ENCODE data around the gene PLXDC2.

The PLXDC2 gene

DNA sequence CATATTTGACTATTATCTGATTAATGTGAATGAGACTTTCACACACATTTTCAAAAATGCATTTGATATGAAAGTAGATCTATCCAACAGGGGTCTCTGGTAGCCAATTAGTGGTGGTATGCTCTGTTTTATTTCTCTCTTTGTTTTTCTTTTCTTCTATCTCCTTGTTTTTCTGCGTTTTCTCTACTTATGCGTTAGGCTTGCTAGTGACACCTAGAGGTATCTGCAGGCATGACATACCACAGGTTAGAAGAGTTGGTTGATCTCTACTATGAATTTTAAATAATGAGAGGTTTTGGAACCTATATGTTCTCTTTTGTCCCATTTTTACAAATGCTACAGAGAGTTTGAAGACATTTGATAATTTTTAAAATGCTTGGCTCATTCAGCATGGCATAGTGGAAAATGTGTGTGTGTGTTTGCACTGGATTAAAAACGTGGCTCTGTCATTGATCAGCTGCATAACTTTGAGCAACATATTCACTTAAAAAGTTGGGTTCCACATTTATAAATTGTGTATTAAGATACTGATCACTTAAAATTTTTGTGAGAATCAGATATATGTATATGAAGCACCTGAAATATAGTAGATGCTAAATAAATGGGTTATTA, 28.1 kb upstream of the PLXDC2 start:
- DNase-seq (ENCODE audit: low spot score): no peak
- Histone ChIP-seq H3K4me1 (ENCODE audit: insufficient read depth, poor library complexity, severe bottlenecking) (peaks cover 6% of the 10 kb centered on the region), H3K4me3 (ENCODE audit: severe bottlenecking) (no peak overlapping the region), H3K9me3 (ENCODE audit: severe bottlenecking) (no peaks in the 10 kb centered on the region), H3K27ac (ENCODE audit: poor library complexity, severe bottlenecking) (no peak overlapping the region), H3K36me3 (ENCODE audit: low read depth) (no peaks in the 10 kb centered on the region), H3K27me3 (ENCODE audit: insufficient read depth, poor library complexity, severe bottlenecking) (no peaks in the 10 kb centered on the region)
- TF ChIP-seq, protein P1, sequence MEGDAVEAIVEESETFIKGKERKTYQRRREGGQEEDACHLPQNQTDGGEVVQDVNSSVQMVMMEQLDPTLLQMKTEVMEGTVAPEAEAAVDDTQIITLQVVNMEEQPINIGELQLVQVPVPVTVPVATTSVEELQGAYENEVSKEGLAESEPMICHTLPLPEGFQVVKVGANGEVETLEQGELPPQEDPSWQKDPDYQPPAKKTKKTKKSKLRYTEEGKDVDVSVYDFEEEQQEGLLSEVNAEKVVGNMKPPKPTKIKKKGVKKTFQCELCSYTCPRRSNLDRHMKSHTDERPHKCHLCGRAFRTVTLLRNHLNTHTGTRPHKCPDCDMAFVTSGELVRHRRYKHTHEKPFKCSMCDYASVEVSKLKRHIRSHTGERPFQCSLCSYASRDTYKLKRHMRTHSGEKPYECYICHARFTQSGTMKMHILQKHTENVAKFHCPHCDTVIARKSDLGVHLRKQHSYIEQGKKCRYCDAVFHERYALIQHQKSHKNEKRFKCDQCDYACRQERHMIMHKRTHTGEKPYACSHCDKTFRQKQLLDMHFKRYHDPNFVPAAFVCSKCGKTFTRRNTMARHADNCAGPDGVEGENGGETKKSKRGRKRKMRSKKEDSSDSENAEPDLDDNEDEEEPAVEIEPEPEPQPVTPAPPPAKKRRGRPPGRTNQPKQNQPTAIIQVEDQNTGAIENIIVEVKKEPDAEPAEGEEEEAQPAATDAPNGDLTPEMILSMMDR (IDR thresholded peaks at IDR 0.05; ENCODE audit: poor library complexity, severe bottlenecking): peak; percentile 92
- ATAC-seq (ENCODE audit: low read depth): no peak

DNA sequence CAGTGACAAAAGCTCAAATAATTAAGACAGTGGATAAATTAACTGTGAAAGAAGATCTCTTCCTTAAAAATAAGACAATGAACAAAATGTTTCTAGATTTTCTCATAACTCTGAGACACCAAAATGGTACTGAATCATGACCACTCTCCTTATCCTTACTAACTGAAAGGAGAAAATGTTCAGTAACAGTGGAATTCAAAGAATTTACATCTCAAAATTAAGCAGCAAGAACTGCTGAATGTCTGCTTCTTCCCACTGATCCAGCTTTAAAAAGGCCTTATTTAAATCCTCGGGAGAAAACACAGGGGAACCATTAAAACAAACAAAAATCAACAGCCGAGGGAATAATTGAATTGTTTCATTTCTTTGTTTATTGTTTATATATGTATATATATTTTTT, 27.3 kb upstream of the PLXDC2 start:
- H3K36me3 ChIP-seq (ENCODE audit: low read depth): no peaks in the 10 kb centered on the region
- H3K27ac ChIP-seq (ENCODE audit: poor library complexity, severe bottlenecking): no peak overlapping the region
- no peaks in the 10 kb centered on the region for H3K9me3 ChIP-seq (ENCODE audit: severe bottlenecking)
- H3K4me3 ChIP-seq (ENCODE audit: severe bottlenecking): no peak overlapping the region
- TF ChIP-seq, protein P1 (IDR thresholded peaks at IDR 0.05; ENCODE audit: poor library complexity, severe bottlenecking): no peak
- H3K4me1 ChIP-seq (ENCODE audit: insufficient read depth, poor library complexity, severe bottlenecking): peaks cover 6% of the 10 kb centered on the region
- no peak for ATAC-seq (ENCODE audit: low read depth)
- H3K27me3 ChIP-seq (ENCODE audit: insufficient read depth, poor library complexity, severe bottlenecking): no peaks in the 10 kb centered on the region
- DNase-seq (ENCODE audit: low spot score): no peak

DNA sequence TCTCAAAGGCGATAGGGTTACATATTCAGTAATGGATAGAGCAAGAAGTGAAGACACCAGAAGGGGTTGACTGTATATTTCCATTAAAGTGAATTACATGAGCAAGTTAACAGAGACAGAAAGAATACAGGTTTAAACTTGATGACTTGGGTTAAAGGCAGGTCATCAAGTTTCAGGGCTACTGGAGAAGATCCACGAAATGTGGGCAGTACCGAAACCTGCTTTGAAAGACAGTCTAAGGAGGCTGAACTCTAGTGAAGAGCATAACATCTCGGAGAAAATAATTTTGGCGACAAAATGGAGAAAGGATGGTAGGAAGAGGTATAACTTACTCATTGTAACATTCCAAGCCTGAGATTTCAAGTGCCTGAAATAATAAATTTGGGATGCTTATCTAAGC, 26.6 kb upstream of the PLXDC2 start:
- peaks cover 6% of the 10 kb centered on the region for H3K4me1 ChIP-seq (ENCODE audit: insufficient read depth, poor library complexity, severe bottlenecking)
- H3K4me3 ChIP-seq (ENCODE audit: severe bottlenecking): no peak overlapping the region
- TF ChIP-seq, protein P1 (IDR thresholded peaks at IDR 0.05; ENCODE audit: poor library complexity, severe bottlenecking): no peak
- H3K36me3 ChIP-seq (ENCODE audit: low read depth): no peaks in the 10 kb centered on the region
- ATAC-seq (ENCODE audit: low read depth) (no peak), DNase-seq (ENCODE audit: low spot score) (no peak)
- H3K27me3 ChIP-seq (ENCODE audit: insufficient read depth, poor library complexity, severe bottlenecking): no peaks in the 10 kb centered on the region
- no peaks in the 10 kb centered on the region for H3K9me3 ChIP-seq (ENCODE audit: severe bottlenecking)
- H3K27ac ChIP-seq (ENCODE audit: poor library complexity, severe bottlenecking): no peak overlapping the region

DNA sequence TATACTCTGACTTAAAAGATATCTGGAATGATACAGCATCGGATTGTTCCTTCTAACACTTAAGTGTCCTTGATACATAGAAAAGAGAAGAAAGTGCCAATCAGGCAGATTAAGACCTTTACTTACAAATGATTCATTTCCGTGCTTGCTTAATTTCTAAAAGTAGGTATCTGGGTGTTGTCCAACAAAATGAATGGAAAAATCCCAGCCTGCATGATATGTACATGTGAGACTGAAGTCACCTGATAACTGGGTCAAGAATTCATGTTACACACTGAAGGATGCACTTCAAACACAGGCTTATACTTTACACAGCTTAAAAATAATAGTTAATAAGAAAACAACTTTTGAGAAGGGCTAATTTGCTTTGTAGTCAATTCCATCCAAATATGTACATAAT, 25.2 kb upstream of the PLXDC2 start:
- ATAC-seq (ENCODE audit: low read depth): peak; percentile 23; the same call in 2 of the 3 replicates
- peaks cover 6% of the 10 kb centered on the region for H3K4me1 ChIP-seq (ENCODE audit: insufficient read depth, poor library complexity, severe bottlenecking)
- no peaks in the 10 kb centered on the region for H3K27me3 ChIP-seq (ENCODE audit: insufficient read depth, poor library complexity, severe bottlenecking)
- no peak overlapping the region for H3K4me3 ChIP-seq (ENCODE audit: severe bottlenecking)
- DNase-seq (ENCODE audit: low spot score): no peak
- no peaks in the 10 kb centered on the region for H3K9me3 ChIP-seq (ENCODE audit: severe bottlenecking)
- no peak overlapping the region for H3K27ac ChIP-seq (ENCODE audit: poor library complexity, severe bottlenecking)
- no peaks in the 10 kb centered on the region for H3K36me3 ChIP-seq (ENCODE audit: low read depth)
- TF ChIP-seq, protein P1 (IDR thresholded peaks at IDR 0.05; ENCODE audit: poor library complexity, severe bottlenecking): no peak

DNA sequence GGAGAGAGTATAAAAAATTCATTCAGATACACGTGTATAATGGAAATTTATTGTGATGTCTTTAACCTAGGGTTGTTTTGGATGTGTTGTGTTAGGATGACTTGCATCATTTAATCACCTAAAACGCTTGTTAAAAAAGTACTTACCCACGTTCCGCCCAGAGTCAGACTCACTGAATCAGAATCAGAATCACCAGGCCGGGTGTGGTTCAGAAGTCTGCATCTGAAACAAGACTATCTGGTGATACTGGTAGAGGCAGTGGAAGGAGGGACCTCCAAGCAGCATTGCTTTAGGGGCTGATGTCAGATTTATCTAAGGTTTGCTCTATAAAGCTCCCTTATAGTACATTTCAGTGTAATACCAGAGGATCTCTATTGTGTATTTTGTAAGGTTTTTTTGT, 20.5 kb upstream of the PLXDC2 start:
- no peaks in the 10 kb centered on the region for H3K9me3 ChIP-seq (ENCODE audit: severe bottlenecking)
- no peaks in the 10 kb centered on the region for H3K27me3 ChIP-seq (ENCODE audit: insufficient read depth, poor library complexity, severe bottlenecking)
- no peak overlapping the region for H3K27ac ChIP-seq (ENCODE audit: poor library complexity, severe bottlenecking)
- ATAC-seq (ENCODE audit: low read depth) (no peak), DNase-seq (ENCODE audit: low spot score) (no peak)
- H3K36me3 ChIP-seq (ENCODE audit: low read depth): no peaks in the 10 kb centered on the region
- H3K4me1 ChIP-seq (ENCODE audit: insufficient read depth, poor library complexity, severe bottlenecking): peaks cover 4% of the 10 kb centered on the region
- TF ChIP-seq, protein P1 (IDR thresholded peaks at IDR 0.05; ENCODE audit: poor library complexity, severe bottlenecking): no peak
- H3K4me3 ChIP-seq (ENCODE audit: severe bottlenecking): no peak overlapping the region

Measured in RWPE2 (cell line).